A549 (cell line): ENCODE measurements around the gene B4GALT7. TPM values are rescaled to one million over a fixed set of nuclear protein-coding genes. Genes with fewer than 3 reads are reported as not detected.
"Not testable (repeated sequence)": the region's sequence is repeated elsewhere in the genome, so short reads cannot be mapped to it uniquely, and the experiment has no call there.

Experiments used
- ATAC-seq, 2 experiments: fragments of 200-7000 bp in 1 of 2; fragments of >200 bp in 1 of 2; cut with Nextera tagmentation in 1 of 2; cut with Tn5 transposase in 1 of 2; 3 replicates each; pipeline versions ENCODE4 v1.8.0 to v1.9.1; 2018 to 2020; ENCODE audit warnings: mild to moderate bottlenecking in 1 of 2, moderate library complexity in 1 of 2
- CTCF ChIA-PET: fragments of 300-600 bp; sonication (Branson Sonifier 250); formaldehyde crosslinking; extraction: SDS; loops from one replicate; lab custom pipeline; 2021; ENCODE audit warnings: antibody characterized with exemption, inconsistent platforms; lab: Yijun Ruan, JAX
- POLR2A ChIA-PET: fragments of 350-600 bp; formaldehyde crosslinking; extraction: SDS; loops from one replicate; lab custom pipeline; 2021; ENCODE audit warnings: antibody characterized with exemption, inconsistent platforms; lab: Yijun Ruan, JAX
- DNase-seq, 2 experiments: peaks; one replicate each; pipeline versions ENCODE4 v3.0.0 to v3.0.0-alpha.2; 2011 to 2016; ENCODE audit warnings: low read depth in 1 of 2, low spot score in 1 of 2
- FAIRE-seq: peaks from 2 replicates; lab custom pipeline; 2011; peaks lifted over from hg19 to GRCh38; lab: Jason Lieb, UNC
- H3K27ac ChIP-seq, 2 experiments: fragments of >200 bp; sonication (Bioruptor Twin); formaldehyde crosslinking; 3 replicates each; pipeline ENCODE4 v1.5.1; 2016 to 2017
- H3K4me1 ChIP-seq: fragments of >200 bp; sonication (Bioruptor Twin); formaldehyde crosslinking; 3 replicates; pipeline ENCODE4 v1.6.1; 2016
- H3K4me2 ChIP-seq: fragments of >200 bp; sonication (Bioruptor Twin); formaldehyde crosslinking; 3 replicates; pipeline ENCODE4 v1.6.1; 2016
- H3K4me3 ChIP-seq: fragments of >200 bp; sonication (Bioruptor Twin); formaldehyde crosslinking; 3 replicates; pipeline ENCODE4 v1.5.1; 2016
- H3K9me3 ChIP-seq: fragments of >200 bp; sonication (Bioruptor Twin); formaldehyde crosslinking; 3 replicates; pipeline ENCODE4 v1.6.1; 2016
- ATOH8 ChIP-seq: fragments of 250-450 bp; sonication (Bioruptor Pico); IDR thresholded peaks from 2 replicates; pipeline ENCODE4 v1.5.0; 2020; ENCODE audit warnings: low read depth, mild to moderate bottlenecking, moderate library complexity
- BHLHE40 ChIP-seq: IDR thresholded peaks from 2 replicates; pipeline ENCODE4 v1.6.1; 2012; ENCODE audit warnings: low read depth, low read length, inconsistent platforms
- CBX8 ChIP-seq: fragments of 200-600 bp; sonication (generic); IDR thresholded peaks from 2 replicates; pipeline ENCODE4 v1.6.1; 2016
- CHD4 ChIP-seq: fragments of 200-600 bp; sonication (generic); IDR thresholded peaks from 2 replicates; pipeline ENCODE4 v1.6.1; 2016; ENCODE audit warnings: antibody characterized with exemption, mild to moderate bottlenecking, borderline replicate concordance
- ESRRA ChIP-seq: fragments of 150-350 bp; IDR thresholded peaks from 2 replicates; pipeline ENCODE4 v1.6.1; 2014; ENCODE audit warnings: mild to moderate bottlenecking, low read length, borderline replicate concordance
- FOSB ChIP-seq: fragments of 250-450 bp; sonication (Bioruptor Pico); IDR thresholded peaks from 2 replicates; pipeline ENCODE4 v1.5.0; 2020; ENCODE audit warnings: mild to moderate bottlenecking, moderate library complexity
- FOSL2 ChIP-seq, 2 experiments: fragments of 450-650 bp in 1 of 2; fragments of >200 bp in 1 of 2; sonication (Bioruptor Twin) in 1 of 2; formaldehyde crosslinking; IDR thresholded peaks; 2 replicates each; pipeline versions ENCODE4 v1.5.0 to v1.6.1; 2016 to 2020; ENCODE audit warnings: mild to moderate bottlenecking in 1 of 2, moderate library complexity in 1 of 2
- FOXS1 ChIP-seq: fragments of 250-450 bp; sonication (Bioruptor Pico); IDR thresholded peaks from 2 replicates; pipeline ENCODE4 v1.5.0; 2020; ENCODE audit warnings: mild to moderate bottlenecking, moderate library complexity
- HDAC2 ChIP-seq: fragments of 200-600 bp; sonication (generic); IDR thresholded peaks from 2 replicates; pipeline ENCODE4 v1.6.1; 2016
- HES2 ChIP-seq: fragments of >200 bp; sonication (Bioruptor Twin); formaldehyde crosslinking; IDR thresholded peaks from 2 replicates; pipeline ENCODE4 v1.6.1; 2016
- HOXA7 ChIP-seq: fragments of 250-450 bp; sonication (Bioruptor Pico); IDR thresholded peaks from 2 replicates; pipeline ENCODE4 v1.5.0; 2020; ENCODE audit warnings: mild to moderate bottlenecking, moderate library complexity
- MAFK ChIP-seq: fragments of 450-650 bp; IDR thresholded peaks from 2 replicates; pipeline ENCODE4 v1.6.1; 2014; ENCODE audit not compliant: partially characterized antibody
- MAZ ChIP-seq: fragments of 150-350 bp; IDR thresholded peaks from 2 replicates; pipeline ENCODE4 v1.6.1; 2014; ENCODE audit warnings: antibody characterized with exemption, low read depth, low read length, borderline replicate concordance
- MYC ChIP-seq: IDR thresholded peaks from 2 replicates; pipeline ENCODE4 v1.6.1; 2012; ENCODE audit warnings: mild to moderate bottlenecking, inconsistent platforms, low read length, improper control_type of control experiment, borderline replicate concordance
- NPAS2 ChIP-seq: fragments of 250-450 bp; sonication (Bioruptor Pico); IDR thresholded peaks from 2 replicates; pipeline ENCODE4 v1.8.0; 2022; ENCODE audit warnings: mild to moderate bottlenecking, moderate library complexity, borderline replicate concordance
- PHF8 ChIP-seq: fragments of 200-600 bp; sonication (generic); IDR thresholded peaks from 2 replicates; pipeline ENCODE4 v1.6.1; 2016; ENCODE audit warnings: low read depth, mild to moderate bottlenecking, antibody characterized with exemption, moderate library complexity, borderline replicate concordance
- RCOR1 ChIP-seq: fragments of 150-350 bp; IDR thresholded peaks from 2 replicates; pipeline ENCODE4 v1.6.1; 2014; ENCODE audit warnings: antibody characterized with exemption, low read length, low read depth
- RFX5 ChIP-seq: fragments of 450-650 bp; IDR thresholded peaks from 2 replicates; pipeline ENCODE4 v1.7.1; 2014; ENCODE audit warnings: antibody characterized with exemption, mild to moderate bottlenecking, moderate library complexity
- RNF2 ChIP-seq: fragments of 200-600 bp; sonication (generic); IDR thresholded peaks from 2 replicates; pipeline ENCODE4 v1.6.1; 2016; ENCODE audit warnings: low read depth, mild to moderate bottlenecking, antibody characterized with exemption, moderate library complexity, borderline replicate concordance
- SREBF2 ChIP-seq: fragments of 450-650 bp; IDR thresholded peaks from 2 replicates; pipeline ENCODE4 v1.6.1; 2014; ENCODE audit warnings: mild to moderate bottlenecking, moderate library complexity
- TFCP2L1 ChIP-seq: fragments of 250-450 bp; sonication (Bioruptor Pico); IDR thresholded peaks from 2 replicates; pipeline ENCODE4 v1.5.0; 2021; ENCODE audit warnings: mild to moderate bottlenecking
- TP53 ChIP-seq: fragments of 250-450 bp; sonication (Bioruptor Pico); IDR thresholded peaks from 2 replicates; pipeline ENCODE4 v1.5.0; 2021; ENCODE audit warnings: mild to moderate bottlenecking, moderate library complexity
- ZNF302 ChIP-seq: fragments of 250-450 bp; sonication (Bioruptor Pico); IDR thresholded peaks from 2 replicates; pipeline ENCODE4 v1.9.0; 2021; ENCODE audit warnings: inconsistent platforms, mild to moderate bottlenecking, moderate library complexity
- WGBS: methylation state at CpG from one replicate; pipeline ENCODE4 v1.1.6; 2017; ENCODE audit errors: missing lambda C conversion rate; 5-methylcytosine and 5-hydroxymethylcytosine counted together
- polyA plus RNA-seq, 4 experiments: library from polyadenylated mRNA; depleted of rRNA in 3 of 4; stranded (reverse); fragments of >200 nt; fragmentation: RNase III in 1 of 4; extraction: RNeasy Plus Mini Kit Qiagen cat#74134 plus additional on column Dnase treatment in 1 of 4; gene quantifications; 2 replicates in 3 of 4; 3 replicates in 1 of 4; pipeline ENCODE4 v1.2.3, GENCODE V29; 2011 to 2017

B4GALT7 gene
- polyA plus RNA-seq, 2 of the 4 experiments (the other 2 are of a cell fraction): 13.0 to 18.0 TPM

GRCh38 chr5:177555665-177556064 lies 44.3 kb upstream of the B4GALT7 start:
- Histone ChIP-seq H3K4me3 (no peak overlapping the region), H3K9me3 (no peaks in the 10 kb centered on the region), H3K4me2 (no peak overlapping the region), H3K27ac (no peak overlapping the region), H3K4me1 (peaks cover 14% of the 10 kb centered on the region)
- DNase-seq (no peak), FAIRE-seq (no peak), ATAC-seq (no peak)
- 91% methylated on average over 5 of the region's 5 CpGs for WGBS
- CTCF ChIA-PET: interaction anchor here (1.0 to 2.6 kb wide), 2 partner anchors 51 to 54 kb away, joined by 3 to 6 read pairs; no protein-coding TSS in a partner anchor
- POLR2A ChIA-PET: no interaction called here
- no peak for TF ChIP-seq NPAS2 (CRISPR knock-in tag)
- no peak for TF ChIP-seq RFX5
- TF ChIP-seq PHF8: no peak
- TF ChIP-seq TFCP2L1 (CRISPR knock-in tag): no peak
- no peak for TF ChIP-seq ESRRA
- no peak for TF ChIP-seq HDAC2
- TF ChIP-seq BHLHE40: no peak
- TF ChIP-seq SREBF2: no peak
- TF ChIP-seq, all 56 proteins: peak for 0

- 68% methylated on average over 4 of the region's 4 CpGs for WGBS
- TF ChIP-seq MYC (no peak), SREBF2 (no peak), TP53 (CRISPR knock-in tag) (no peak), FOXS1 (CRISPR knock-in tag) (no peak), RCOR1 (no peak), HOXA7 (no peak)
- no peak overlapping the region for H3K27ac ChIP-seq
- H3K4me2 ChIP-seq: no peak overlapping the region
- POLR2A ChIA-PET: no interaction called here
- no peak for ATAC-seq
- CTCF ChIA-PET: interaction anchor here (0.8 to 2.6 kb wide), 3 partner anchors 11 to 56 kb away, joined by 3 to 7 read pairs (median 6); no protein-coding TSS in a partner anchor
- no peak overlapping the region for H3K4me3 ChIP-seq
- DNase-seq: no peak
- FAIRE-seq: no peak
- no peaks in the 10 kb centered on the region for H3K9me3 ChIP-seq
- H3K4me1 ChIP-seq: peaks cover 14% of the 10 kb centered on the region
These were observed 42.8 kb upstream of the B4GALT7 start for GRCh38 chr5:177557041-177557647.

- CTCF ChIA-PET: interaction anchor here (1.2 to 2.1 kb wide), 4 partner anchors 10 to 50 kb away, joined by 3 to 7 read pairs (median 5); partner anchors contain the start of gene B4GALT7
- no peak overlapping the region for H3K4me3 ChIP-seq
- no peaks in the 10 kb centered on the region for H3K9me3 ChIP-seq
- peaks cover 11% of the 10 kb centered on the region for H3K4me1 ChIP-seq
- DNase-seq: no peak
- no peak overlapping the region for H3K4me2 ChIP-seq
- no peak for TF ChIP-seq CBX8
- TF ChIP-seq FOXS1 (CRISPR knock-in tag): no peak
- TF ChIP-seq CHD4: no peak
- TF ChIP-seq RNF2: no peak
- TF ChIP-seq MAZ: no peak
- no peak for TF ChIP-seq MAFK
- TF ChIP-seq FOSB (CRISPR knock-in tag): no peak
- TF ChIP-seq HES2: no peak
- no peak for TF ChIP-seq MYC
- no peak for TF ChIP-seq ESRRA
- no peak for TF ChIP-seq ATOH8 (CRISPR knock-in tag)
- TF ChIP-seq FOSL2 (IDR thresholded peaks at IDR 0.05): no peak
- no peak for TF ChIP-seq FOSL2 (CRISPR knock-in tag; IDR thresholded peaks at IDR 0.05)
- TF ChIP-seq ZNF302 (CRISPR knock-in tag): no peak
- H3K27ac ChIP-seq: no peak overlapping the region
- no peak for FAIRE-seq
- WGBS: 82% methylated on average over 5 of the region's 5 CpGs
- no peak for ATAC-seq
- POLR2A ChIA-PET: no interaction called here
These were observed 42.1 kb upstream of the B4GALT7 start for GRCh38 chr5:177557796-177558195.

GRCh38 chr5:177559446-177559941 lies 40.4 kb upstream of the B4GALT7 start:
- DNase-seq, H3K4me1 ChIP-seq, H3K4me3 ChIP-seq, FAIRE-seq, H3K9me3 ChIP-seq, POLR2A ChIA-PET, ATAC-seq: not testable (repeated sequence)
- CTCF ChIA-PET: interaction anchor here (1.1 to 2.1 kb wide), 3 partner anchors 13 to 48 kb away, joined by 3 to 7 read pairs (median 4); no protein-coding TSS in a partner anchor
- Histone ChIP-seq H3K27ac (peak overlapping the region in 1 of 2 experiments; percentile 17; a peak in 1 of 6 replicates), H3K4me2 (peak overlapping the region; percentile 16; the same call in 1 of the 3 replicates)
- WGBS: 23% methylated on average over 8 of the region's 8 CpGs
